PFSK-1 (cell line): ENCODE measurements around the gene MTCL3.

Experiments
- POLR2AphosphoS5 ChIP-seq: IDR thresholded peaks from 2 replicates; pipeline ENCODE4 v1.6.1; 2012; ENCODE audit warnings: low read depth, mild to moderate bottlenecking, control low read depth, low read length, moderate library complexity
- REST ChIP-seq, 2 experiments: IDR thresholded peaks; 2 replicates each; pipeline versions ENCODE4 v1.6.1 to v1.8.0; 2011 to 2012; ENCODE audit warnings: low read depth in 2 of 2, low read length in 2 of 2, control low read depth in 1 of 2, inconsistent platforms in 1 of 2, mild to moderate bottlenecking in 1 of 2, moderate library complexity in 1 of 2; ENCODE audit not compliant: insufficient read depth in 1 of 2
- SIN3A ChIP-seq: IDR thresholded peaks from 2 replicates; pipeline ENCODE4 v1.6.1; 2012; ENCODE audit warnings: mild to moderate bottlenecking, low read length, moderate library complexity, borderline replicate concordance; ENCODE audit not compliant: insufficient read depth
- TAF1 ChIP-seq: IDR thresholded peaks from 2 replicates; pipeline ENCODE4 v1.6.1; 2012; ENCODE audit warnings: low read length, control low read depth, borderline replicate concordance; ENCODE audit not compliant: insufficient read depth

- TF ChIP-seq TAF1 (no peak), POLR2AphosphoS5 (no peak), SIN3A (no peak), REST (IDR thresholded peaks at IDR 0.05; ENCODE audit: insufficient read depth in 1 of 2, low read depth in 2 of 2, low read length in 2 of 2) (no peak)
Measured at GRCh38 chr6:127516662-127517273, 2.4 kb downstream of the MTCL3 start.
